Mesothelial cell of epicardium (in vitro differentiated cells): ENCODE data around the gene LRP4. TPM values are rescaled to one million over a fixed set of nuclear protein-coding genes. Genes with fewer than 3 reads are reported as not detected.

Source experiments
- DNase-seq, 2 experiments: peaks; one replicate each; pipeline ENCODE4 v3.0.0; 2021; ENCODE audit warnings: low spot score in 2 of 2; ENCODE audit not compliant: unreplicated experiment in 2 of 2
- H3K27ac Mint-ChIP-seq: 2 replicates; pipeline ENCODE4 v1.8.0; 2021; ENCODE audit warnings: mixed read lengths
- H3K27me3 Mint-ChIP-seq: 2 replicates; pipeline ENCODE4 v1.8.0; 2021; ENCODE audit warnings: low read depth, mixed read lengths
- H3K36me3 Mint-ChIP-seq: 2 replicates; pipeline ENCODE4 v1.8.0; 2021; ENCODE audit warnings: mixed read lengths
- H3K4me1 Mint-ChIP-seq: 2 replicates; pipeline ENCODE4 v1.8.0; 2021; ENCODE audit warnings: mixed read lengths
- H3K4me3 Mint-ChIP-seq: 2 replicates; pipeline ENCODE4 v1.8.0; 2021; ENCODE audit warnings: mild to moderate bottlenecking, moderate library complexity, mixed read lengths
- H3K9me3 Mint-ChIP-seq: 2 replicates; pipeline ENCODE4 v1.8.0; 2021; ENCODE audit warnings: mixed read lengths
- CTCF ChIP-seq: fragments of 200-600 bp; sonication (generic); IDR thresholded peaks from one replicate; pipeline ENCODE4 v1.5.0; 2021; ENCODE audit warnings: antibody characterized with exemption; ENCODE audit not compliant: unreplicated experiment
- total RNA-seq: library from RNA; stranded (reverse); gene quantifications from 3 replicates; pipeline ENCODE4 v1.2.1, GENCODE V29; 2021

LRP4 gene
- total RNA-seq, 1 donor from 2014 or later: 26.8 TPM

- TF ChIP-seq CTCF: no peak
- Mint-ChIP-seq H3K36me3 (no peaks in the 10 kb centered on the region), H3K27ac (no peak overlapping the region), H3K27me3 (no peaks in the 10 kb centered on the region), H3K4me3 (no peak overlapping the region), H3K9me3 (no peaks in the 10 kb centered on the region), H3K4me1 (peaks cover 4% of the 10 kb centered on the region)
- DNase-seq: no peak
Observed at GRCh38 chr11:46834821-46835220, 83.5 kb downstream of the LRP4 start.

GRCh38 chr11:46832511-46833214 is 85.7 kb downstream of the LRP4 start:
- DNase-seq: no peak
- Mint-ChIP-seq H3K36me3 (no peaks in the 10 kb centered on the region), H3K9me3 (no peaks in the 10 kb centered on the region), H3K27ac (peak overlapping the region; percentile 28), H3K27me3 (no peaks in the 10 kb centered on the region), H3K4me1 (peaks cover 16% of the 10 kb centered on the region), H3K4me3 (no peak overlapping the region)
- TF ChIP-seq CTCF: no peak

DNA sequence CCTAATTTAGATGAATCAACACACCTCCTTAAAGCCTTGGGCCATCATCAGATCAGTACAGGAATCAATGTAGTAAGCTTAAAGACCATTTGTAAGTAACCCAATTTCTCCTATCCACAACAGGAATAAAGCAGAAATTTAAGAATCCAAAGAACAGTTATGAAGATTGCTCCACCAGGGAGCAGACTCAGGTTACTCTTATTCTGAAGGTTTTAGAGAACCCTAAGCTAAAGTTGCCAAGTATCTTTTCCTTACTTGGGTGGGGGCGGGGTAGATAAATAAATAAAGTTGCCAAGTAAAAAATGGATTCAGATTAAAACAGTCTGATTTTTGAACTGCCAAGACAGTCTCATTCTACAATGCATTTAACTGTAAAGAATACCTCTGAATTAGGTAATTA is 90.4 kb downstream of the LRP4 start:
- Mint-ChIP-seq H3K4me3 (no peak overlapping the region), H3K9me3 (no peaks in the 10 kb centered on the region), H3K4me1 (peaks cover 31% of the 10 kb centered on the region), H3K36me3 (no peaks in the 10 kb centered on the region), H3K27me3 (no peaks in the 10 kb centered on the region), H3K27ac (peak overlapping the region; percentile 87)
- TF ChIP-seq CTCF: no peak
- no peak for DNase-seq

DNA sequence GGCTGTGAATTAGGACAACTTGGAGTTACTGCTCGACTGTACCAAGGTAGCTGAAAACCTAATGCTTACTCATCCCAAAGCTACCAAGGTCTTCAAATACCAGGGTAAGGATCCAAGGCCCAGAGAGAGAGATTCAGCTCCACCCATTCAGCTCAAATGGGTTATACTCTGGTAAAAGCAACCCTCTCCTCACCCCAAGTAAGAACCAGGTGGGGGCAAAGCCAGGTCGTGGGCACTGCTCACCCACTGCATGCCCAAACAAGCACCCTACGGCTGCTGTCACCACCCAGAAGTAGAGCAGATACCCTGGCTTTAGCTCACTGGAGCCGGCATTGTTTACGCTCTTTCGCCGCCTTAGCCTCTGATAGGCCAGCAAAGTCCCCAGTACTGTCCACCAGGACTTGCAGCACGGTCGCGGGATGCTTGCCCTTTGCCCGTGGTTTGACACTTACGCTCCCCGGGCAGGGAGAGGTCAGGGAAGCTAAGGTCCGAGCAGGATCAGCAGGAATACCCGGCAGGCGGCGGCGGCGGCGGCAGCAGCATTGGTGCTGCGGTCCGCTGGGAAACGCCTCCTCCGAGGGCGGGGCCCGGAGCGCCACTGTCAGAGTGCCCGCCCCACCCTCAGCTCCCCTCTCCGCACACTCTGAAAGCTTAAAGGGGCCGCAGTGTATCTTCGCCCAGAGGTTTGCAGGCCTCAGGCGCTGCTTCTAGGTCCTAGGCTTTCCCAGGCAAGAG is 91.9 kb downstream of the LRP4 start:
- H3K36me3 Mint-ChIP-seq: no peaks in the 10 kb centered on the region
- H3K4me3 Mint-ChIP-seq: peak overlapping the region; percentile 85
- no peak for TF ChIP-seq CTCF
- peaks cover 29% of the 10 kb centered on the region for H3K4me1 Mint-ChIP-seq
- no peaks in the 10 kb centered on the region for H3K9me3 Mint-ChIP-seq
- H3K27me3 Mint-ChIP-seq: no peaks in the 10 kb centered on the region
- DNase-seq: peak; percentile 63 to 79
- peak overlapping the region; percentile 87 for H3K27ac Mint-ChIP-seq

DNA sequence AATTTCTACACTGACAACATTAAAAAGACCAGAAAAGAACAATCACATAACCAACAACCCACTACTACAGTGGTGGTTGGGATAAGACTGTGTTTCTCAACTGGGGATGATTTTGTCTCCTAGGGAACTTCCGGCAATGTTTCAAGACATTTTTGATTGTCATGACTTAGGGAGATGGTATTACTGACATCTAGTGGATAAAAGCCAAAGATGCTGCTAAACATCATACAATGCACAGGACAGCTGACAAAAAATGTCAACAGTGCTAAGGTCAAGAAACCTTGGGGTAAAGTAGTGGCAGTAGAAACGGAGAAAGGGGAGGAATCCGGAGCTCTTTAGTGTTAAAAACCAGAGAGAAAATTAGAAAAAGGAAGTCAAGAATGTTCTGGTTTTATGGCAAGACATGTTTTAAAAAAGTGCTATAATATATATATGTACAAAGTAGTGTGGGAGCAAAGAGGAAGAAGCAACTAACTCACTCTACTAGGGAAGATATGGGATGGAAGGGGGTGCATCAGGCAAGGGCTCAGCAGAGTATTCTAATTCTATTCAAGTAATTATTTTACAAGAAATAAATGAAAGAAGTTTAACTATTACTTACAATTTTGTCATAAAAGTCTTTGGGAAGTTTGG is 109.4 kb downstream of the LRP4 start:
- Mint-ChIP-seq H3K36me3 (peaks cover 28% of the 10 kb centered on the region), H3K4me3 (no peak overlapping the region), H3K4me1 (no peaks in the 10 kb centered on the region), H3K27ac (no peak overlapping the region), H3K9me3 (no peaks in the 10 kb centered on the region), H3K27me3 (no peaks in the 10 kb centered on the region)
- no peak for DNase-seq
- no peak for TF ChIP-seq CTCF

Other genes with a start within 250 kb of the LRP4 start
- 48.3 to 49.4 TPM (median 48.7 TPM) in 3 replicates for gene ARHGAP1, start 217.9 kb downstream of the LRP4 start, total RNA-seq
- gene ZNF408, start 217.5 kb downstream of the LRP4 start, total RNA-seq: 15.3 to 16.2 TPM (median 15.7 TPM) in 3 replicates
- 0.18 TPM in 1 of 3 replicates, not detected in the others for gene F2, start 199.3 kb downstream of the LRP4 start, total RNA-seq
- gene CKAP5, start 72.3 kb downstream of the LRP4 start, total RNA-seq: 115 to 125 TPM (median 120 TPM) in 3 replicates
- 42.9 to 44.7 TPM (median 44.0 TPM) in 3 replicates for gene CSTPP1, start 18.2 kb upstream of the LRP4 start, total RNA-seq